ENCODE data around the gene CFLAR.
A peak's percentile ranks its signal among the peaks of the same experiment; 100 is the strongest.

The CFLAR gene

GRCh38 chr2:201188449-201188848, 72.5 kb downstream of the CFLAR start:
- H2AFZ ChIP-seq (ENCODE audit: low read depth, low read length), result no peak overlapping the region
- H3K27ac ChIP-seq (ENCODE audit: low read length), result no peak overlapping the region
- no peak overlapping the region for H3K4me2 ChIP-seq (ENCODE audit: low read length)
- no peaks in the 10 kb centered on the region for H3K79me2 ChIP-seq (ENCODE audit: low read length)
- H3K9ac ChIP-seq (ENCODE audit: low read length), result no peak overlapping the region
- no peak overlapping the region for H3K4me3 ChIP-seq (ENCODE audit: low read length)
- no peaks in the 10 kb centered on the region for H3K36me3 ChIP-seq (replicated peaks; ENCODE audit: low read depth, low read length)
- no peak for TF ChIP-seq EZH2phosphoT487 (IDR thresholded peaks at IDR 0.05; ENCODE audit: low read depth)
- TF ChIP-seq CTCF (IDR thresholded peaks at IDR 0.05; ENCODE audit: low read depth, low read length), result no peak
- no peaks in the 10 kb centered on the region for H4K20me1 ChIP-seq (ENCODE audit: insufficient read depth, low read length)
- H3K4me1 ChIP-seq (ENCODE audit: low read length), result peaks cover 4% of the 10 kb centered on the region
- peaks cover 26% of the 10 kb centered on the region for H3K27me3 ChIP-seq (ENCODE audit: low read depth, low read length)
- no peaks in the 10 kb centered on the region for H3K9me3 ChIP-seq (ENCODE audit: insufficient read depth, low read length)

- Histone ChIP-seq H4K20me1 (ENCODE audit: insufficient read depth, low read length) (peaks cover 10% of the 10 kb centered on the region; the same call in 1 of the 2 replicates), H3K27me3 (ENCODE audit: low read depth, low read length) (peaks cover 38% of the 10 kb centered on the region), H3K4me3 (ENCODE audit: low read length) (no peak overlapping the region), H3K9me3 (ENCODE audit: insufficient read depth, low read length) (no peaks in the 10 kb centered on the region), H2AFZ (ENCODE audit: low read depth, low read length) (no peak overlapping the region), H3K27ac (ENCODE audit: low read length) (no peak overlapping the region), H3K4me2 (ENCODE audit: low read length) (no peak overlapping the region), H3K9ac (ENCODE audit: low read length) (no peak overlapping the region), H3K36me3 (replicated peaks; ENCODE audit: low read depth, low read length) (peaks cover 5% of the 10 kb centered on the region), H3K4me1 (ENCODE audit: low read length) (peaks cover 15% of the 10 kb centered on the region), H3K79me2 (ENCODE audit: low read length) (no peaks in the 10 kb centered on the region)
- TF ChIP-seq CTCF (IDR thresholded peaks at IDR 0.05; ENCODE audit: low read depth, low read length), result no peak
- TF ChIP-seq EZH2phosphoT487 (IDR thresholded peaks at IDR 0.05; ENCODE audit: low read depth), result no peak
These were observed 75.3 kb downstream of the CFLAR start for GRCh38 chr2:201191132-201191875.

GRCh38 chr2:201194097-201194496, 78.1 kb downstream of the CFLAR start:
- H2AFZ ChIP-seq (ENCODE audit: low read depth, low read length), result no peak overlapping the region
- H3K9me3 ChIP-seq (ENCODE audit: insufficient read depth, low read length), result no peaks in the 10 kb centered on the region
- no peaks in the 10 kb centered on the region for H3K79me2 ChIP-seq (ENCODE audit: low read length)
- H3K36me3 ChIP-seq (replicated peaks; ENCODE audit: low read depth, low read length), result peaks cover 10% of the 10 kb centered on the region
- no peak overlapping the region for H3K27ac ChIP-seq (ENCODE audit: low read length)
- peaks cover 10% of the 10 kb centered on the region; the same call in 1 of the 2 replicates for H4K20me1 ChIP-seq (ENCODE audit: insufficient read depth, low read length)
- TF ChIP-seq CTCF (IDR thresholded peaks at IDR 0.05; ENCODE audit: low read depth, low read length), result no peak
- no peak for TF ChIP-seq EZH2phosphoT487 (IDR thresholded peaks at IDR 0.05; ENCODE audit: low read depth)
- peaks cover 44% of the 10 kb centered on the region for H3K27me3 ChIP-seq (ENCODE audit: low read depth, low read length)
- H3K4me3 ChIP-seq (ENCODE audit: low read length), result peak overlapping the region; percentile 15; the same call in 1 of the 2 replicates
- H3K9ac ChIP-seq (ENCODE audit: low read length), result no peak overlapping the region
- peaks cover 13% of the 10 kb centered on the region for H3K4me1 ChIP-seq (ENCODE audit: low read length)
- H3K4me2 ChIP-seq (ENCODE audit: low read length), result peak overlapping the region; percentile 57

GRCh38 chr2:201195331-201195730, 79.4 kb downstream of the CFLAR start:
- TF ChIP-seq EZH2phosphoT487 (IDR thresholded peaks at IDR 0.05; ENCODE audit: low read depth), result no peak
- TF ChIP-seq CTCF (IDR thresholded peaks at IDR 0.05; ENCODE audit: low read depth, low read length), result no peak
- Histone ChIP-seq H2AFZ (ENCODE audit: low read depth, low read length) (no peak overlapping the region), H3K4me3 (ENCODE audit: low read length) (no peak overlapping the region), H3K9me3 (ENCODE audit: insufficient read depth, low read length) (no peaks in the 10 kb centered on the region), H3K36me3 (replicated peaks; ENCODE audit: low read depth, low read length) (peaks cover 10% of the 10 kb centered on the region), H3K4me1 (ENCODE audit: low read length) (peaks cover 13% of the 10 kb centered on the region), H3K27me3 (ENCODE audit: low read depth, low read length) (peaks cover 42% of the 10 kb centered on the region), H3K9ac (ENCODE audit: low read length) (no peak overlapping the region), H3K79me2 (ENCODE audit: low read length) (no peaks in the 10 kb centered on the region), H3K27ac (ENCODE audit: low read length) (no peak overlapping the region), H4K20me1 (ENCODE audit: insufficient read depth, low read length) (peaks cover 10% of the 10 kb centered on the region; the same call in 1 of the 2 replicates), H3K4me2 (ENCODE audit: low read length) (no peak overlapping the region)
